Activated T-helper 9 cell treated with anti-CD3 and anti-CD28 coated beads, Interleukin-2, amount 50 U/mL, for 16 hours (primary cell): ENCODE data around the gene ERP29.
"Not testable (repeated sequence)": the region's sequence is repeated elsewhere in the genome, so short reads cannot be mapped to it uniquely, and the experiment has no call there.

ENCODE experiments used
- DNase-seq: peaks from one replicate; pipeline ENCODE4 v3.0.0-alpha.2; 2020; ENCODE audit warnings: low read depth

ERP29 gene

GRCh38 chr12:112035219-112035785, 22.1 kb downstream of the ERP29 start:
- no peak for DNase-seq

GRCh38 chr12:112036614-112037013, 23.4 kb downstream of the ERP29 start:
- DNase-seq = not testable (repeated sequence)

DNA sequence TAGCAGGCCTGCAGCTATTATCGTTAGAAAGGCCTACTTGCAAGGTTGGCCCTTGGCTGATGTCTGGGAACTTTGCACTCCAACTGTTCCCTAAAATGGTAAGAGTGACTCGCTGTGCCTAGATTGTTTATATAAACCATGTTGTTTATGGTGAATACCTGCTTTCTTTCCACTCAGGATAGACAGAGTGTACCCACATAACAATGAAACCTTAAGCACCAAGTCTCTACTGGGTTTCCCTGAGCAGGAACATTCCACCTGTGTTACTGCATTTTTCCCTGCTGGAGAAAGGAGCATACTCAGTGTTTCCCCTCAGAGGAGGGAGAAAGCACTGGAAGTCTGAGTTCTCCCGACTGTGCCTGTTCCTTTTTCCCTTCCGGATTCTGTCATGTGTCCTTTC, 32.8 kb downstream of the ERP29 start:
- DNase-seq = no peak

DNA sequence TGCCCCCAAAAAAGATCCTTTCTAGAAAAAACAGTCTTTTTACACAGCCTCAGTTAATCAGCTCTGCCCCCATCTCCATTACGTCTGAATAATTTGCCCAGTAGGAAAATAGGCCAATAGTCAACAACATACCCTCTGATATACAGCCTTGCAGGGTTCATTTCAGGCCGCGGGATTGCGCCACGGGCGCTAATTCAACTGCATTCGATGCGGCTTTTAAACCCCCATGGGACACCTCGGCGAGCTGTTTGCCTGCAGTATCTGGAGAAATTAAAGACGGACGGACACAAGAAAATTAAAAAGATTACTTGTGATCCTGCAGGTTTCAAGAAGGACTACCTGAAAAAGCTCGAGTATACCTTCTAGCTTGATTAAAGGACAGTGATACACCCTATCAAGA, 36.1 kb downstream of the ERP29 start:
- DNase-seq = no peak

GRCh38 chr12:112061137-112061536, 47.9 kb downstream of the ERP29 start:
- no peak for DNase-seq

- no peak for DNase-seq
These were observed 50.0 kb downstream of the ERP29 start for GRCh38 chr12:112063273-112063672.

- DNase-seq = no peak
These were observed 53.3 kb downstream of the ERP29 start for GRCh38 chr12:112066566-112066965.
